Measurements from ENCODE around the gene PDGFD.

GRCh38 chr11:103898065-103898464, 265.9 kb downstream of the PDGFD start:
- no peak for TF ChIP-seq EZH2 (IDR thresholded peaks at IDR 0.05; ENCODE audit: borderline replicate concordance, low read length)
- TF ChIP-seq CTCF (conservative IDR thresholded peaks at IDR 0.05 in 1 of 2, IDR thresholded peaks at IDR 0.05 in 1 of 2; ENCODE audit: extremely low read depth in 1 of 2, insufficient read depth in 1 of 2, low read depth in 1 of 2, low read length in 2 of 2): no peak
